ENCODE results near the gene SFTA2. TPM values are rescaled to one million over a fixed set of nuclear protein-coding genes. Genes with fewer than 3 reads are reported as not detected.

The SFTA2 gene
- polyA plus RNA-seq, 1 of the 3 experiments (the other 2 are of a cell fraction), result not detected

GRCh38 chr6:30881392-30882203 lies 50.4 kb downstream of the SFTA2 start (continued):
- TF ChIP-seq, protein P1, sequence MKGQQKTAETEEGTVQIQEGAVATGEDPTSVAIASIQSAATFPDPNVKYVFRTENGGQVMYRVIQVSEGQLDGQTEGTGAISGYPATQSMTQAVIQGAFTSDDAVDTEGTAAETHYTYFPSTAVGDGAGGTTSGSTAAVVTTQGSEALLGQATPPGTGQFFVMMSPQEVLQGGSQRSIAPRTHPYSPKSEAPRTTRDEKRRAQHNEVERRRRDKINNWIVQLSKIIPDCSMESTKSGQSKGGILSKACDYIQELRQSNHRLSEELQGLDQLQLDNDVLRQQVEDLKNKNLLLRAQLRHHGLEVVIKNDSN (IDR thresholded peaks at IDR 0.05; ENCODE audit: borderline replicate concordance, low read depth), result no peak
- TF ChIP-seq EZH2phosphoT487 (IDR thresholded peaks at IDR 0.05; ENCODE audit: borderline replicate concordance, low read depth), result no peak
- TF ChIP-seq TAF1 (IDR thresholded peaks at IDR 0.05; ENCODE audit: borderline replicate concordance, low read depth, low read length), result no peak

Small RNA genes within 50 kb of the gene (small RNA-seq; reads per million reads assigned to genes)
- gene RF00019, result 0 reads per million in 7 experiments

Other genes with a start within 250 kb of the SFTA2 start
- 57.3 and 73.2 TPM in 2 replicates for gene PPP1R18, start 245.5 kb downstream of the SFTA2 start, polyA plus RNA-seq (2012; rRNA removed)
- gene NRM, start 241.2 kb downstream of the SFTA2 start, polyA plus RNA-seq (2012; rRNA removed), result 19.7 and 26.8 TPM in 2 replicates
- gene MDC1, start 214.9 kb downstream of the SFTA2 start, polyA plus RNA-seq (2012; rRNA removed), result 5.9 and 10.4 TPM in 2 replicates
- 1,037 and 1,093 TPM in 2 replicates for gene TUBB, start 211.8 kb downstream of the SFTA2 start, polyA plus RNA-seq (2012; rRNA removed)
- 457 and 462 TPM in 2 replicates for gene FLOT1, start 189.5 kb downstream of the SFTA2 start, polyA plus RNA-seq (2012; rRNA removed)
- gene IER3, start 187.6 kb downstream of the SFTA2 start, polyA plus RNA-seq (2012; rRNA removed), result 12.9 and 14.0 TPM in 2 replicates
- gene DDR1, start 47.7 kb downstream of the SFTA2 start, polyA plus RNA-seq (2012; rRNA removed), result 40.2 and 52.8 TPM in 2 replicates
- gene GTF2H4, start 24.0 kb downstream of the SFTA2 start, polyA plus RNA-seq (2012; rRNA removed), result 30.7 and 34.9 TPM in 2 replicates
- 31.2 TPM in 2 replicates for gene VARS2, start 17.9 kb downstream of the SFTA2 start, polyA plus RNA-seq (2012; rRNA removed)
- gene MUCL3, start 8.8 kb upstream of the SFTA2 start, polyA plus RNA-seq (2012; rRNA removed), result not detected in 2 replicates
- gene MUC21, start 51.5 kb upstream of the SFTA2 start, polyA plus RNA-seq (2012; rRNA removed), result not detected in 2 replicates
- gene MUC22, start 78.3 kb upstream of the SFTA2 start, polyA plus RNA-seq (2012; rRNA removed), result 0.12 and 0.13 TPM in 2 replicates
- gene C6orf15, start 180.4 kb upstream of the SFTA2 start, polyA plus RNA-seq (2012; rRNA removed), result not detected in 2 replicates
- gene PSORS1C1, start 182.6 kb upstream of the SFTA2 start, polyA plus RNA-seq (2012; rRNA removed), result 3.0 and 3.1 TPM in 2 replicates
- 0.02 TPM in 1 of 2 replicates, not detected in the other for gene CDSN, start 188.3 kb upstream of the SFTA2 start, polyA plus RNA-seq (2012; rRNA removed)
- gene PSORS1C2, start 206.9 kb upstream of the SFTA2 start, polyA plus RNA-seq (2012; rRNA removed), result not detected in 2 replicates
- 15.5 and 18.7 TPM in 2 replicates for gene CCHCR1, start 225.6 kb upstream of the SFTA2 start, polyA plus RNA-seq (2012; rRNA removed)
- 7.0 and 9.3 TPM in 2 replicates for gene TCF19, start 226.4 kb upstream of the SFTA2 start, polyA plus RNA-seq (2012; rRNA removed)
- not detected in 2 replicates for gene POU5F1, start 238.5 kb upstream of the SFTA2 start, polyA plus RNA-seq (2012; rRNA removed)